ENCODE data around the gene C1orf141. TPM values are rescaled to one million over a fixed set of nuclear protein-coding genes. Genes with fewer than 3 reads are reported as not detected.
A peak's percentile ranks its signal among the peaks of the same experiment; 100 is the strongest.

The C1orf141 gene
- total RNA-seq (not detected), total RNA-seq (0 reads per million in 2 donors)

DNA sequence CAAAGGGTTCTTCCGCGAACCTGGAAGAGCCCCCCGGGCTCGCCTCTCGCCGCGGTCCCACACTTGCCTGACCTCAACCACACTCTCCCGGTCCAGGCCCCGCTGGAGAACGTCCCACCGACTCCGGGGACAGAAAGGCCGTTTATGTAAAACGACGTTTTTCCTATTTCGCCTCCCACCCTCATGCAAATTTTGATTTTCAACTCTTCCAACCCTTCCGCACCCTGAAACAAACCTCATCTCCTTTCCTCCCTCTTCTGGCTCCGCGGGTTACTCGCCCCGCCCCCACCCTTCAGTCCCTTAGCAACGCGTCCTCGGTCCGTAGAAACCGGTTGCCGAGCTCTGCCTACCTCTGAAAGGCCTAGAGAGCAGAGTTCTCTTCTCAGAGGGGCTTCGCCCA, at the start of gene C1orf141:
TSS of gene C1orf141 (minus strand) at position 276 of the 400 bp plus-strand sequence. CDS start 7,730 bp downstream, outside the sequence.
- ATAC-seq = peak; percentile 50
- Mint-ChIP-seq H3K4me3 (peak within 1 kb of the TSS; percentile 49), H3K4me1 (peaks cover 4% of the 10 kb centered on the region), H3K27ac (peak within 1 kb of the TSS; percentile 72), H3K36me3 (ENCODE audit: low read depth) (peaks cover 2% of the 10 kb centered on the region), H3K27me3 (peaks cover 21% of the 10 kb centered on the region)
- no peaks in the 10 kb centered on the region for H3K9me3 ChIP-seq (ENCODE audit: control insufficient read depth, low read length, poor library complexity, severe bottlenecking)
- no peak for DNase-seq

DNA sequence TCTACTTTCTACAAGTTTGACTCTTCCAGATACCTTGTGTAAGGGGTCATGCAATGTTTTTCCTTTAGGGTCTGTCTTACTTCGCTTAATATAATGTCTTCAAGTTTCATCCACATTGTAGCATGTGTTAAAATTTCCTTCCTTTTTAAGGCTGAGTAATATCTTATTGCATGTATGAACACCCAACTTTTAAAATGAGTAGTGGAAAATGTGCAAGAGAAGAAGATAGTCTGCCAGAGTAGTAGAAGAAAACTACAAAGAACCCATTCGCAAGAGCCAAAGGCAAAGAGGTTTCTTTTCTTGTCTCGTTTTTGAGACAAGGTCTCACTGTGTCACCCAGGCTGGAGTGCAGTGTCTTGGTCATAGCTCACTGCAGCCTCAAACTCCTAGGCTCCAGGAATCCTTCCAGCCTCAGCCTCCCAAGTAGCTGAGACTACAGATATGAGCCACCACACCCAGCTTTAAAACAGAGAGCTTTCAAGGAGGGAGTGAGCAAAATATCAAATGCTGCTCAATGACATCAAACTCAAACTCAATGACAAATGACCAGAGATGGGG, 40.8 kb upstream of the C1orf141 start:
- no peak for DNase-seq
- Mint-ChIP-seq H3K4me1 (peaks cover 31% of the 10 kb centered on the region), H3K27me3 (no peaks in the 10 kb centered on the region), H3K4me3 (no peak overlapping the region), H3K27ac (no peak overlapping the region), H3K36me3 (ENCODE audit: low read depth) (no peaks in the 10 kb centered on the region)
- no peak for ATAC-seq
- no peaks in the 10 kb centered on the region for H3K9me3 ChIP-seq (ENCODE audit: control insufficient read depth, low read length, poor library complexity, severe bottlenecking)

DNA sequence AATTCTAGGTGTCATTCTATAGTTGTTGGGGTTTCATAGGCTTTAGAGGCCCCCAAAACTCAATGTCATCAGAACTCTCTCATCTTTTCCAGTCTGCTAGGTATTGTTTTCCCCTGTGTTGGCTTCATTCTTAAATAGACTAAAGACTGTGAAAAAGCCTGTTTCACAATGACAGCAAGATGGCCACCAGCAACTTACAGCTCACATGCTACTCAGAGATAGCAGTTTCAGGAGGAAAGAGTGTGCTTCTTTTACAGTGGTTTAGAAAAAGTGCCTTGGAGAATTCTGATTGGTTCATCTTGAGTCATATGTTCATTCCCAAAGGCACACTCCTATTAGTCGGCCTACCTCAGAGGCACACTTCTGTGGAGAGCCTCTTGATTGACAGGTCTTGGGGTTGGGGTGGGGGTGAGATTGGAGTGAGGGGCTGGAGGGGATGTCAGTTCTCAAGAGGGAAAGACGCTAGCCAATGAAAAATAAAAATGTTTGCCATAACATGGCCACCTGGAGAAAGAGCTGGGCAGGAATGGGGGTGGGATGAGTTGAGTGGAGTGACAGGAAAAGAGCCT, 40.0 kb upstream of the C1orf141 start:
- Mint-ChIP-seq H3K27ac (no peak overlapping the region), H3K36me3 (ENCODE audit: low read depth) (no peaks in the 10 kb centered on the region), H3K4me3 (no peak overlapping the region), H3K27me3 (no peaks in the 10 kb centered on the region), H3K4me1 (peaks cover 30% of the 10 kb centered on the region)
- no peak for DNase-seq
- H3K9me3 ChIP-seq (ENCODE audit: control insufficient read depth, low read length, poor library complexity, severe bottlenecking) = no peaks in the 10 kb centered on the region
- ATAC-seq = no peak

DNA sequence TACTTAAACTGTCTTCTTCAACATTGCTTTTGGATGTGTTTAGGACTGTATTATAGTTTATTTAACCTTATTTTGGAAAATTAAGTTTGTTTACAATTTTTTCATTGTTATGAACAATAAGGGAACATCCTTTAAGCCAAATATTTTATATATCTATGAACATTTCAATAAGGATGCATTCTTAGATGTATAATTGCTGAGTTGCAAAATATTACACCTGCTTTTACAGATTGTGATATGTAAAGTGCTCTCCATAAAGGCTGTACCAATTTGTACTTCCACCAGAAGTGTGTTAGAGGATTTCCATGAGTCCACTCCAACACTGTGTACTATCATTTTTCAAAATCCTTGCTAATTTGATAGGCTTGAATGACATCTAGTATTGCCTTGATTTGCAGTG, 39.2 kb upstream of the C1orf141 start:
- Mint-ChIP-seq H3K4me1 (peaks cover 29% of the 10 kb centered on the region), H3K27me3 (no peaks in the 10 kb centered on the region)

DNA sequence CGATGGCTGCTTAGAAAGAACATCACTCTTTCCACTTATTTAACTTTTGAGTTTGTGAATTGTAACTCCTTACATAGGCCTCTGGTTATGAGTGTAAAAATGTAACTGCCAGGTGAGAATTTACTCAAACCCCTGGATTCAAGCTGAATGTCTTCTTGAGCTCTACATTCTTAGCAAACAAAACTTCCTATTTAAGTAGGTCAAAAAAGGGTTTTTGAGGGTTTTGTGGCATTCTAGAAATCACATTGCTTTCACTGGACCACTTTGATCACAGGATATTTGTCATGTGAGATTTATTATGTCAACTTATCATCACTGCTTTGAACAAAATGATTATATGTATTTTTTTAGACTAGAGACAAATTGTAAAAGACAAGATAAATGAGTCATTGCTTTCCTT, 37.2 kb upstream of the C1orf141 start:
- H3K36me3 Mint-ChIP-seq (ENCODE audit: low read depth) = no peaks in the 10 kb centered on the region
- no peaks in the 10 kb centered on the region for H3K9me3 ChIP-seq (ENCODE audit: control insufficient read depth, low read length, poor library complexity, severe bottlenecking)
- H3K4me1 Mint-ChIP-seq = peaks cover 31% of the 10 kb centered on the region
- DNase-seq (no peak), ATAC-seq (peak; percentile 53)
- H3K4me3 Mint-ChIP-seq = peak overlapping the region; percentile 76
- peaks cover 5% of the 10 kb centered on the region for H3K27me3 Mint-ChIP-seq
- H3K27ac Mint-ChIP-seq = peak overlapping the region; percentile 95

More for the DNA sequence above, 39.2 kb upstream of the C1orf141 start:
- no peaks in the 10 kb centered on the region for H3K36me3 Mint-ChIP-seq (ENCODE audit: low read depth)
- H3K27ac Mint-ChIP-seq = no peak overlapping the region
- DNase-seq = no peak
- H3K4me3 Mint-ChIP-seq = no peak overlapping the region
- no peak for ATAC-seq
- H3K9me3 ChIP-seq (ENCODE audit: control insufficient read depth, low read length, poor library complexity, severe bottlenecking) = no peaks in the 10 kb centered on the region

DNA sequence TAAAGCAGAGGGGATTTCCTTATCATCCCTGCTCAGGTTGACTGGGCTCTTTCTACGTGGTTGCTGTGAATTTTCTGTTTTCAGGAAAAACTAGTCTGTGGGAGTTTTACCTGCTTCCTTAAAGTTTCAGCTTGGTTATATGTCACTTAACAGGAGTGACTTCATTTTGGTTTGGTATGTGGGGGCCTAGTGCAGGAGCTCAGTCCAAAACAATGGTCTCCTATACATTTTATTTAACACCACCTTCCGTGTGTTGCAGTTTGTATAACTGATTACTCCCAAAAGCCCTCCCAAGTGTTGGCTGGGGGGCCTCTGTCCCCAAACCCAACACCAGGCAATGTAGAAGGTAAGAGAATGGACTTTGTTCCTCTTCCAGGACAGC, 36.8 kb upstream of the C1orf141 start:
- peaks cover 5% of the 10 kb centered on the region for H3K27me3 Mint-ChIP-seq
- H3K36me3 Mint-ChIP-seq (ENCODE audit: low read depth) = no peaks in the 10 kb centered on the region
- ATAC-seq (peak; percentile 35), DNase-seq (no peak)
- peaks cover 31% of the 10 kb centered on the region for H3K4me1 Mint-ChIP-seq
- peak overlapping the region; percentile 76 for H3K4me3 Mint-ChIP-seq
- H3K27ac Mint-ChIP-seq = peak overlapping the region; percentile 95
- no peaks in the 10 kb centered on the region for H3K9me3 ChIP-seq (ENCODE audit: control insufficient read depth, low read length, poor library complexity, severe bottlenecking)

DNA sequence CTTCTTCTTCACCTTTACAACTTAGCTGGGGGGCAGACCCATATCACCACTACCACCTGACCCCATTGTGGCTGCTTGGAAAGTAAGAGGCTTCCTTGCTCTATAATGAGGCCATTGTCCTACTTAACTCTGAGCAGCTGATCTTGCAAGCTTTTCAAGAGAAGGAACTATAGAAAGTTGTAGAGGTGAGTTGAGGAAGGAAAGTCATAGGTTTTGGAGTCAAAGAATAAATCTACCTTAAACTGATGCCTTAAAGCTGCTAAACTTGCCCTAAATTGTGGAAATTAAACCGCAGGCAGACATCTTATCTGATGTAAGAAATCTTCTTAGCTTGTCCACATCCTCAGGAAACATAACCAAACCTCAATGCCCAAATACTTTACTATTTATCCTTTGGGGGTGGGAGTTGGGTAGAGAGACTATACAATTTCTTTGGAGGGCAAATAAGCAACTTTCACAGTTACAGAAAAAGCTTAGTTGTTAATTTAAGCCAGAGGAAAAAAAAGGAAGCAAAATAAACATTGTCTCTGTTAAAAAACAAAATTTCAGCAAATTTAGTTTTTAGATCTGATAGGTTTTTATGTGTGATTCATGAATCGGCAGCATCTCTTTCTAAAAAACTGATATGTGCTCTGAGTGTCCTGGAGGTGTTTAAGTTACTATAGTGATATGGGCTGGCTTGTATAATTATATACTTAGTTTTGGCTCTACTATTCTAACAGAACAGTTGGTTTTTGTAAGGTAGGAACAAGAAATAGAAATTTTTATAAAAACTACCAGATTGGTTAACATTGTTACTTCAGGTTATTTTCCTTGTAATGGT, 36.2 kb upstream of the C1orf141 start:
- ATAC-seq = peak; percentile 72
- peaks cover 5% of the 10 kb centered on the region for H3K27me3 Mint-ChIP-seq
- H3K4me1 Mint-ChIP-seq = peaks cover 33% of the 10 kb centered on the region
- no peaks in the 10 kb centered on the region for H3K9me3 ChIP-seq (ENCODE audit: control insufficient read depth, low read length, poor library complexity, severe bottlenecking)
- no peaks in the 10 kb centered on the region for H3K36me3 Mint-ChIP-seq (ENCODE audit: low read depth)
- peak overlapping the region; percentile 95 for H3K27ac Mint-ChIP-seq
- peak overlapping the region; percentile 81 for H3K4me3 Mint-ChIP-seq
- peak in 1 of 3 donors; percentile 19 for DNase-seq

DNA sequence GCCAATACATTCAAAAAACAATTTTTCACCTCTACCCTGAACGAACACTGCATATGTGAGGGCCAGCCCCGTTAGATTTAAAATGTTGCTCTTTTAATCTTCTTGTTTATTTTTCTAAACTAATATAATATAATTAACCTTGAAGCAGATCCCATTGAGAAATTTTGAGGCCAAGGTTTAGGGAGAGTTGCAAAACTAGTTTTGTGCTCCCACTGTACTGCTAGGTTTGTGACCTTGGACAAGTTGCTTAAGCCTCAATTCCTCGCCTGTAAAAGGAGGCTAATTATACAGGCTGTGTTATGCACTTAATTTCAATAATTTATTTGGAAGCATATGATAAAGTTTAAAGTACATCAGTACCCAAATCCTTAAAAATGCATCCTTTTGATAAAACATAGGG, 35.2 kb upstream of the C1orf141 start:
- Mint-ChIP-seq H3K27me3 (peaks cover 5% of the 10 kb centered on the region), H3K4me1 (peaks cover 30% of the 10 kb centered on the region), H3K27ac (peak overlapping the region; percentile 95), H3K36me3 (ENCODE audit: low read depth) (no peaks in the 10 kb centered on the region), H3K4me3 (no peak overlapping the region)
- no peak for DNase-seq
- ATAC-seq = no peak
- no peaks in the 10 kb centered on the region for H3K9me3 ChIP-seq (ENCODE audit: control insufficient read depth, low read length, poor library complexity, severe bottlenecking)

DNA sequence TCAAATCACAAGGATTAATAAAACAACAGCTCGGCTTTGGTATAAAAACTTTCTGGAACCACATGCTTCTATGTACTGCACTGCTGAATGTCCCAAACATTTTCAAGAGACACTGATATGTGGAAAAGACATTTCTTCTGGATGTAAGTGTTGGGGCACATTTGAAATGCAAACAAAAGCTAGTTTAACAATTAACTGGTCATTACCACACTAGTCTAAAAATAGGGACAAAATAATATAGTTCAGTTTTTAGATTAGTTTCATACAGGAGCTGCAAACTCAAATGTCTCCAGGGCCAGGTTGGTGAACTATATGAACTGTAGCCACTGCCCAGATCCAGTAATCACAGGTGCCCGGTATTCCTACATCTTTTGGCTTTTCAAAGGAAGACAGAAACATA, 34.7 kb upstream of the C1orf141 start:
- H3K4me3 Mint-ChIP-seq = no peak overlapping the region

DNA sequence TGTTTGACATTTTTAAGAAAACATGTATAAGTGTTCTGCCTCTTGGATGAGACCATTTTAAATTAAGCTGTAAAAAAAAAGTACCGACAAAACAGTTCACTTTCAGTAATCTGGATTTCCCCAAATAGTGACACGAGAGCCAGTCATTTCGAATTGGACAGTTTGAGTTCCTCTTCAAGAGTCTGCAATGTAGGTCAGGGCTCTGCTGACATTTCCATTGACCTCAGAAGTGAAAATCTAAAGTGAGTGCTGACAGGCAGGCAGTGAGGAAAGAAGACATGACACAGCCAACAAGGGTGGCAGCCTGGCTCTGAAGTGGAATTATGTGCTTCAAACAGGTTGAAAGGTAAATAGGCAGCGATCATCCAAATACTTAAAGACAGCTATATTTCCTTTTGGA, 31.4 kb upstream of the C1orf141 start, which contains the start of gene IL23R:
TSS of gene IL23R (plus strand) at position 259 of the 400 bp plus-strand sequence. CDS start 1,667 bp downstream, outside the sequence.
- H3K27me3 Mint-ChIP-seq = peaks cover 5% of the 10 kb centered on the region
- peak; percentile 20 to 37 (median 21) for DNase-seq
- H3K4me1 Mint-ChIP-seq = peaks cover 30% of the 10 kb centered on the region
- H3K9me3 ChIP-seq (ENCODE audit: control insufficient read depth, low read length, poor library complexity, severe bottlenecking) = no peaks in the 10 kb centered on the region
- H3K36me3 Mint-ChIP-seq (ENCODE audit: low read depth) = peaks cover 4% of the 10 kb centered on the region
- H3K27ac Mint-ChIP-seq = peak within 1 kb of the TSS; percentile 90
- H3K4me3 Mint-ChIP-seq = peak within 1 kb of the TSS; percentile 86
- ATAC-seq = peak; percentile 73

More for the DNA sequence above, 34.7 kb upstream of the C1orf141 start:
- Mint-ChIP-seq H3K36me3 (ENCODE audit: low read depth) (no peaks in the 10 kb centered on the region), H3K27ac (peak overlapping the region; percentile 95), H3K4me1 (peaks cover 34% of the 10 kb centered on the region), H3K27me3 (peaks cover 5% of the 10 kb centered on the region)
- DNase-seq = no peak
- H3K9me3 ChIP-seq (ENCODE audit: control insufficient read depth, low read length, poor library complexity, severe bottlenecking) = no peaks in the 10 kb centered on the region
- no peak for ATAC-seq

DNA sequence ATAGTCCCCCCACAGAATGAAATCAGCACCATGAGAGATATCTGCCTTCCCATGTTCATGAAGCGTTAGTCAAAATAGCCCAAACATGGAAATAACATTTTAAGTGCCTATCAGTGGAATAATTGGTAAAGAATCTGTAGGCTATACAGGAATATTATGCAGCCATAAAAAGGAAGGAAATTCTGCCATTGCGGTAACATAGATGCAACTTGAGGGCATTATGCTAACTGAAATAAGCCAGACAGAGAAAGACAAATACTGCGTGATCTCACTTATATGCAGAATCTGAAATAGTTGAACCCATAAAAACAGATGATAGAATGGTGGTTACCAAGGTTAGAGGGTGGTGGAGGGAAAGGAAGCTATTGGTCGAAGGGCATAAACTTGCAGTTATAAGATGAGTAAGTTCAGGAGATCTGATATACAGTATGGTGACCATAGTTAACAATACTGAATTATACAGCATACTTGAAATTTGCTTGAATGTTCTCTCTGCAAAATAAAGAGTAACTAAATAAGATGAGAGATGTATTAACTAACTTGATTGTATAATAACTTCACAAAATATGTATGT, 30.8 kb upstream of the C1orf141 start:
- Mint-ChIP-seq H3K27me3 (peaks cover 5% of the 10 kb centered on the region), H3K27ac (peak overlapping the region; percentile 90), H3K4me1 (peaks cover 24% of the 10 kb centered on the region), H3K36me3 (ENCODE audit: low read depth) (peaks cover 4% of the 10 kb centered on the region), H3K4me3 (no peak overlapping the region)
- DNase-seq = no peak
- ATAC-seq = no peak
- no peaks in the 10 kb centered on the region for H3K9me3 ChIP-seq (ENCODE audit: control insufficient read depth, low read length, poor library complexity, severe bottlenecking)

DNA sequence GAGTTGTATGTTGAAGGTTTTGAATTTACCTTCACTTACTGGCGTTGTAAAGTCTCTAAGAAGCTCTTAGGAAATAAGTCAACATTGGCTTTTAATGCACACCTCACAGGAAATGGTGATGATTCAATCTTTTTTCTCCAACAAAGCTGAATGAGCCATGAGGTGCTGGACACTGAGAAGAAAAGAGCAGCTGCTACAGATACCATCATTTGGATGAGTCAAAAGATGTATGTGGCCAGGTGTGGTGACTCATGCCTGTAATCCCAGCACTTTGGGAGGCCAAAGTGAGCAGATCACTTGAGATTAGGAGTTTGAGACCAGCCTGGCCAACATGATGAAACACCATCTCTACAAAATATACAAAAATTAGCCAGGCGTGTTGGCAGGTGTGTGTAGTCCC, 28.2 kb upstream of the C1orf141 start:
- no peak overlapping the region for H3K4me3 Mint-ChIP-seq
- no peaks in the 10 kb centered on the region for H3K9me3 ChIP-seq (ENCODE audit: control insufficient read depth, low read length, poor library complexity, severe bottlenecking)
- H3K27ac Mint-ChIP-seq = peak overlapping the region; percentile 88
- H3K36me3 Mint-ChIP-seq (ENCODE audit: low read depth) = peaks cover 6% of the 10 kb centered on the region
- H3K4me1 Mint-ChIP-seq = peaks cover 24% of the 10 kb centered on the region
- H3K27me3 Mint-ChIP-seq = peaks cover 10% of the 10 kb centered on the region
- ATAC-seq = peak; percentile 23
- DNase-seq = no peak

DNA sequence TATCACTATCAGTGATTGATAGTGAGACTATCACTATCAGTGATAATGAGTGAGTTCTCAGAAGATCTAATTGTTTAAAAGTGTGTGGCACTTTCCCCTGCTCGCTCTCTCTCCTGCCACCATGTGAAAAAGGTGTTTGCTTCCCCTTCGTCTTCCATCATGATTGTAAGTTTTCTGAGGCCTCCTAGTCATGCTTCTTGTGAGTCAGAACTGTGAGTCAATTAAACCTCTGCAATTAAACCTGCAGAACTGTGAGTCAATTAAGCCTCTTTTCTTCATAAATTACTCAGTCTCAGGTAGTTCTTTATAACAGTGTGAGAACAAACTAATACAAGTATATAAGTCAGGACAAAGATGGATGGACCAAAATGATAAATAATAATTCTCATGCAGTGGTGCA, 24.5 kb upstream of the C1orf141 start:
- no peak overlapping the region for H3K27ac Mint-ChIP-seq
- H3K36me3 Mint-ChIP-seq (ENCODE audit: low read depth) = peaks cover 6% of the 10 kb centered on the region
- no peak for DNase-seq

More for the DNA sequence above, 24.5 kb upstream of the C1orf141 start:
- Mint-ChIP-seq H3K4me1 (peaks cover 12% of the 10 kb centered on the region), H3K4me3 (no peak overlapping the region), H3K27me3 (peaks cover 5% of the 10 kb centered on the region)
- ATAC-seq = no peak
- no peaks in the 10 kb centered on the region for H3K9me3 ChIP-seq (ENCODE audit: control insufficient read depth, low read length, poor library complexity, severe bottlenecking)
